Measurements from ENCODE around the gene FBXO46. TPM values are rescaled to one million over a fixed set of nuclear protein-coding genes. Genes with fewer than 3 reads are reported as not detected.

The FBXO46 gene
- total RNA-seq, 1 experiment from 2014 or later, result 43.9 TPM

DNA sequence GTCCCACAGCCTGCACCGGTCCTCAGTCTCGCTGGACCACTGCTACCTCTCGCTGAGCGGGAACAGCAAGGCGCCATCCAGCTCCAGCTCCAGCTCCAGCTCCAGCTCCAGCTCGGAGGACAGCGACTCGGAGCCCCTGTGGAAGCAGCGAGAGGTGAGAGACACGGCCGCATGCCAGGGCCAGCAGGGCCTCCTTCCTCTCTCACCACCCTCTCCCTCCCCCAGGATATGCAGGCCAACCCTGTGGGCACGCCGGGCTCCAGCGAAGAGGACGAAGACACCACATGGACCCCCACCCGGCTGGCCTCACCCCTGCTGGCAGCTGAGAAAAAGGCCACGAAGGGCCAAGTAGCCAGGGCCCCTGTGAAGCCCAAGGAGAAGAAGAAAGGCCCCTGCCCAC lies 31.0 kb upstream of the FBXO46 start:
- no peak overlapping the region for H2BK15ac ChIP-seq (ENCODE audit: low read depth, low read length)
- no CpG with 5 or more reads among the region's 17 CpGs for WGBS (ENCODE audit: extremely low coverage, insufficient read length, low lambda C conversion rate)
- peaks cover 28% of the 10 kb centered on the region for H3K27me3 Mint-ChIP-seq (ENCODE audit: low read depth)
- H3K36me3 Mint-ChIP-seq (ENCODE audit: insufficient read depth in 1 of 3, low read depth in 3 of 3), result 0 out of 7 replicates have a peak, but pooled peaks cover 0 to 2% (median 0%) of the 10 kb centered on the region in 3 experiments
- no peak overlapping the region for H3K4me2 ChIP-seq (ENCODE audit: insufficient read depth, insufficient read length, low read length)
- H3K4me3 Mint-ChIP-seq, result no peak overlapping the region
- H2AFZ ChIP-seq (ENCODE audit: low read length), result no peak overlapping the region
- TF ChIP-seq, protein P1, sequence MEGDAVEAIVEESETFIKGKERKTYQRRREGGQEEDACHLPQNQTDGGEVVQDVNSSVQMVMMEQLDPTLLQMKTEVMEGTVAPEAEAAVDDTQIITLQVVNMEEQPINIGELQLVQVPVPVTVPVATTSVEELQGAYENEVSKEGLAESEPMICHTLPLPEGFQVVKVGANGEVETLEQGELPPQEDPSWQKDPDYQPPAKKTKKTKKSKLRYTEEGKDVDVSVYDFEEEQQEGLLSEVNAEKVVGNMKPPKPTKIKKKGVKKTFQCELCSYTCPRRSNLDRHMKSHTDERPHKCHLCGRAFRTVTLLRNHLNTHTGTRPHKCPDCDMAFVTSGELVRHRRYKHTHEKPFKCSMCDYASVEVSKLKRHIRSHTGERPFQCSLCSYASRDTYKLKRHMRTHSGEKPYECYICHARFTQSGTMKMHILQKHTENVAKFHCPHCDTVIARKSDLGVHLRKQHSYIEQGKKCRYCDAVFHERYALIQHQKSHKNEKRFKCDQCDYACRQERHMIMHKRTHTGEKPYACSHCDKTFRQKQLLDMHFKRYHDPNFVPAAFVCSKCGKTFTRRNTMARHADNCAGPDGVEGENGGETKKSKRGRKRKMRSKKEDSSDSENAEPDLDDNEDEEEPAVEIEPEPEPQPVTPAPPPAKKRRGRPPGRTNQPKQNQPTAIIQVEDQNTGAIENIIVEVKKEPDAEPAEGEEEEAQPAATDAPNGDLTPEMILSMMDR (conservative IDR thresholded peaks at IDR 0.05), result no peak
- DNase-seq, result no peak
- H3K23ac ChIP-seq (ENCODE audit: insufficient read length, low read depth, low read length), result no peak overlapping the region
- H4K8ac ChIP-seq (replicated peaks; ENCODE audit: insufficient read length, low read depth, low read length), result no peak overlapping the region
- peaks cover 3% of the 10 kb centered on the region for H3K23me2 ChIP-seq (ENCODE audit: insufficient read length, low read depth, low read length, poor library complexity, severe bottlenecking)
- no peak overlapping the region; the same call in 1 of the 2 replicates for H3K14ac ChIP-seq (ENCODE audit: insufficient read depth, low read length)
- no peak overlapping the region for H2BK5ac ChIP-seq (ENCODE audit: insufficient read length, low read length)
- no peak overlapping the region for H2BK12ac ChIP-seq (ENCODE audit: insufficient read length, low read depth, low read length)
- no peak overlapping the region for H3T11ph ChIP-seq (ENCODE audit: low read length)
- no peak overlapping the region for H2AK5ac ChIP-seq (ENCODE audit: insufficient read length, low read length)
- no peak overlapping the region for H3K4ac ChIP-seq (ENCODE audit: low read depth, low read length)
- H3K56ac ChIP-seq (ENCODE audit: insufficient read length, low read depth, low read length), result no peak overlapping the region
- no peak overlapping the region for H4K5ac ChIP-seq (ENCODE audit: insufficient read length, low read depth, low read length)
- no peaks in the 10 kb centered on the region for H3K9me3 Mint-ChIP-seq
- H3K4me1 Mint-ChIP-seq, result peaks cover 8 to 31% of the 10 kb centered on the region in 2 experiments
- H3K9me3 ChIP-seq (ENCODE audit: control insufficient read depth, low read depth, low read length), result no peaks in the 10 kb centered on the region
- no peaks in the 10 kb centered on the region for H3K79me1 ChIP-seq (ENCODE audit: insufficient read depth, low read depth, low read length, poor library complexity, severe bottlenecking)
- H3K18ac ChIP-seq (ENCODE audit: insufficient read length, low read depth, low read length), result no peak overlapping the region
- no peaks in the 10 kb centered on the region for H3K79me2 ChIP-seq (ENCODE audit: insufficient read depth, low read length)
- H3K27ac Mint-ChIP-seq, result peak overlapping the region in 1 of 3 experiments; percentile 35; a peak in 1 of 7 replicates
- H3K27ac ChIP-seq (ENCODE audit: insufficient read length, low read depth, low read length), result no peak overlapping the region
- H3K4me1 ChIP-seq (ENCODE audit: insufficient read depth, low read length), result peaks cover 3% of the 10 kb centered on the region; the same call in 1 of the 2 replicates
- no peak overlapping the region for H2BK120ac ChIP-seq (ENCODE audit: low read depth, low read length, poor library complexity, severe bottlenecking)
- no peaks in the 10 kb centered on the region for H3K27me3 ChIP-seq (ENCODE audit: insufficient read depth, low read length)
- no peak overlapping the region for H2BK20ac ChIP-seq (ENCODE audit: low read depth, low read length, poor library complexity, severe bottlenecking)
- H4K20me1 ChIP-seq (ENCODE audit: control insufficient read depth, insufficient read depth, insufficient read length), result no peaks in the 10 kb centered on the region
- no peak overlapping the region for H3K9ac ChIP-seq (ENCODE audit: extremely low read depth, insufficient read length, low read length)
- no peak overlapping the region for H4K91ac ChIP-seq (ENCODE audit: insufficient read length, low read depth, low read length)
